HG03571 (cell line): ENCODE results near the gene SATB2.

ENCODE experiments used
- ATAC-seq: cut with Tn5 transposase; IDR thresholded peaks from one replicate; pipeline ENCODE4 v1.9.1; 2021; ENCODE audit not compliant: unreplicated experiment

Gene SATB2

GRCh38 chr2:199273042-199273511 lies 184.7 kb downstream of the SATB2 start:
- no peak for ATAC-seq

- no peak for ATAC-seq
Observed at GRCh38 chr2:199261936-199262335, 195.8 kb downstream of the SATB2 start.

GRCh38 chr2:199261239-199261638 lies 196.5 kb downstream of the SATB2 start:
- ATAC-seq, result no peak

GRCh38 chr2:199259671-199260070 lies 198.1 kb downstream of the SATB2 start:
- ATAC-seq, result no peak

- no peak for ATAC-seq
Observed at GRCh38 chr2:199258291-199258690, 199.4 kb downstream of the SATB2 start.

- ATAC-seq, result no peak
Observed at GRCh38 chr2:199257261-199258224, 200.2 kb downstream of the SATB2 start.

GRCh38 chr2:199230091-199230490 lies 227.6 kb downstream of the SATB2 start:
- no peak for ATAC-seq

- peak; percentile 57 for ATAC-seq
Observed at GRCh38 chr2:199228887-199229819, 228.6 kb downstream of the SATB2 start.

GRCh38 chr2:199223791-199224190 lies 233.9 kb downstream of the SATB2 start:
- ATAC-seq, result no peak

GRCh38 chr2:199220920-199221319 lies 236.8 kb downstream of the SATB2 start:
- no peak for ATAC-seq

- ATAC-seq, result no peak
Observed at GRCh38 chr2:199219551-199219950, 238.2 kb downstream of the SATB2 start.
